SH-SY5Y (cell line): Measurements from ENCODE around the gene CSMD2.

Source experiments
- GATA2 ChIP-seq: IDR thresholded peaks from 2 replicates; pipeline ENCODE4 v1.6.1; 2011; ENCODE audit warnings: mild to moderate bottlenecking, low read depth, low read length
- GATA3 ChIP-seq: IDR thresholded peaks from 2 replicates; pipeline ENCODE4 v1.6.1; 2011; ENCODE audit warnings: low read depth, mild to moderate bottlenecking, low read length, moderate library complexity

DNA sequence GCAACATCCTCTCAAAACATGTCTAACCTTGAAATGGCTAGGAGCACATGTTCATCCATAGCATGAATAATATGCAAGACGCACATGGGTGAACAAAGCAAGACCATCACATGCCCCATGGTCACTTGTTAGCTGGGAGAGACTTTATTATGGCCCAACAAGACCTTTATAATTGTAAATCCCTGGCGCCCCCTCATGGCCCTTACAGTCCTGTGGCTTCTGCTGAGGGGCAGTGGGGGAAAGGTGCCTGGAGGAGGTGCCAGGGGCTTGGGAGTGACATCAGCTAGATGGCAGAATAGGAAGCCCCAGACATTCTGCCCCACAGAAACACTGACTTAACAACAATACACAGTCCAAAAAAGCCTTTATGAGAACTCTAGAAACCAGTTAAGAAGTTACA is 51.7 kb downstream of the CSMD2 start:
- TF ChIP-seq GATA2 (no peak), GATA3 (no peak)
